Measurements from ENCODE around the gene HSD3B7.

- TF ChIP-seq, protein P1, sequence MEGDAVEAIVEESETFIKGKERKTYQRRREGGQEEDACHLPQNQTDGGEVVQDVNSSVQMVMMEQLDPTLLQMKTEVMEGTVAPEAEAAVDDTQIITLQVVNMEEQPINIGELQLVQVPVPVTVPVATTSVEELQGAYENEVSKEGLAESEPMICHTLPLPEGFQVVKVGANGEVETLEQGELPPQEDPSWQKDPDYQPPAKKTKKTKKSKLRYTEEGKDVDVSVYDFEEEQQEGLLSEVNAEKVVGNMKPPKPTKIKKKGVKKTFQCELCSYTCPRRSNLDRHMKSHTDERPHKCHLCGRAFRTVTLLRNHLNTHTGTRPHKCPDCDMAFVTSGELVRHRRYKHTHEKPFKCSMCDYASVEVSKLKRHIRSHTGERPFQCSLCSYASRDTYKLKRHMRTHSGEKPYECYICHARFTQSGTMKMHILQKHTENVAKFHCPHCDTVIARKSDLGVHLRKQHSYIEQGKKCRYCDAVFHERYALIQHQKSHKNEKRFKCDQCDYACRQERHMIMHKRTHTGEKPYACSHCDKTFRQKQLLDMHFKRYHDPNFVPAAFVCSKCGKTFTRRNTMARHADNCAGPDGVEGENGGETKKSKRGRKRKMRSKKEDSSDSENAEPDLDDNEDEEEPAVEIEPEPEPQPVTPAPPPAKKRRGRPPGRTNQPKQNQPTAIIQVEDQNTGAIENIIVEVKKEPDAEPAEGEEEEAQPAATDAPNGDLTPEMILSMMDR (IDR thresholded peaks at IDR 0.05), result no peak
- TF ChIP-seq POLR2AphosphoS5 (IDR thresholded peaks at IDR 0.05), result no peak
- no peak for TF ChIP-seq POLR2A (IDR thresholded peaks at IDR 0.05)
Observed at GRCh38 chr16:30990105-30990504, 5.1 kb downstream of the HSD3B7 start.

All from suprapubic skin (tissue), 4 donors.